H1 (cell line): ENCODE data around the gene GRIA4. TPM values are rescaled to one million over a fixed set of nuclear protein-coding genes. Genes with fewer than 3 reads are reported as not detected.

ENCODE experiments used
- CTCF ChIA-PET: fragments of 300-600 bp; sonication (Branson Sonifier 250); formaldehyde crosslinking; loops from one replicate; lab custom pipeline; 2021; ENCODE audit not compliant: partially characterized antibody; lab: Charles Lee
- POLR2A ChIA-PET: fragments of 300-600 bp; sonication (Branson Sonifier 250); formaldehyde crosslinking; loops from one replicate; lab custom pipeline; 2021; ENCODE audit warnings: inconsistent platforms; ENCODE audit not compliant: partially characterized antibody; lab: Charles Lee
- DNase-seq, 2 experiments: peaks; one replicate each; pipeline versions ENCODE4 v3.0.0 to v3.0.0-alpha.2; 2010 to 2022; ENCODE audit warnings: low spot score in 2 of 2, low read depth in 1 of 2, mixed read lengths in 1 of 2
- FAIRE-seq: peaks from 2 replicates; lab custom pipeline; 2011; peaks lifted over from hg19 to GRCh38; lab: Jason Lieb, UNC
- H2AFZ ChIP-seq: 2 replicates; pipeline ENCODE4 v1.8.1; 2012; ENCODE audit warnings: low read length, inconsistent platforms
- H2AK5ac ChIP-seq: 2 replicates; pipeline ENCODE4 v1.6.1; 2013; ENCODE audit warnings: low read depth, low read length
- H2BK120ac ChIP-seq: replicated peaks from 2 replicates; pipeline ENCODE3; 2013; ENCODE audit warnings: low read depth, low read length, inconsistent platforms
- H2BK12ac ChIP-seq: 2 replicates; pipeline ENCODE4 v1.6.1; 2013; ENCODE audit warnings: low read depth, low read length
- H2BK15ac ChIP-seq: 2 replicates; pipeline ENCODE4 v1.6.1; 2013; ENCODE audit warnings: low read length
- H2BK20ac ChIP-seq: 2 replicates; pipeline ENCODE4 v1.6.1; 2013; ENCODE audit warnings: low read length
- H2BK5ac ChIP-seq: 2 replicates; pipeline ENCODE4 v1.6.1; 2013; ENCODE audit warnings: low read depth, low read length
- H3K14ac ChIP-seq: 2 replicates; pipeline ENCODE4 v1.6.1; 2013; ENCODE audit warnings: inconsistent platforms; ENCODE audit not compliant: insufficient read length
- H3K18ac ChIP-seq: 2 replicates; pipeline ENCODE4 v1.6.1; 2013; ENCODE audit warnings: low read length; ENCODE audit errors: extremely low read depth
- H3K23ac ChIP-seq: 2 replicates; pipeline ENCODE4 v1.6.1; 2013; ENCODE audit warnings: inconsistent platforms; ENCODE audit not compliant: insufficient read length
- H3K23me2 ChIP-seq: 2 replicates; pipeline ENCODE4 v1.6.1; 2013; ENCODE audit warnings: low read depth, low read length
- H3K27ac ChIP-seq: 2 replicates; pipeline ENCODE4 v1.6.1; 2011; ENCODE audit warnings: low read depth, low read length, inconsistent platforms
- H3K27me3 ChIP-seq, 4 experiments: replicated peaks in 1 of 4; 1 replicate in 1 of 4; 2 replicates in 3 of 4; pipeline versions ENCODE4 v1.6.1 to v1.8.1; 2011 to 2013; ENCODE audit warnings: low read length in 3 of 4, mild to moderate bottlenecking in 3 of 4, inconsistent platforms in 2 of 4, mixed read lengths in 2 of 4, moderate library complexity in 1 of 4; ENCODE audit not compliant: control insufficient read depth in 3 of 4, insufficient read depth in 3 of 4; ENCODE audit errors: extremely low read depth in 1 of 4
- H3K36me3 ChIP-seq, 4 experiments: 2 replicates each; pipeline versions ENCODE4 v1.6.1 to v1.8.1; 2011 to 2013; ENCODE audit warnings: mild to moderate bottlenecking in 4 of 4, low read length in 3 of 4, moderate library complexity in 2 of 4, control low read depth in 1 of 4, inconsistent platforms in 1 of 4; ENCODE audit not compliant: insufficient read depth in 4 of 4, control insufficient read depth in 2 of 4
- H3K4ac ChIP-seq: replicated peaks from 2 replicates; pipeline ENCODE3; 2013; ENCODE audit warnings: low read length, low read depth, mixed read lengths, inconsistent platforms; ENCODE audit not compliant: insufficient read length
- H3K4me1 ChIP-seq, 4 experiments: replicated peaks in 1 of 4; 1 replicate in 1 of 4; 2 replicates in 3 of 4; pipeline versions ENCODE4 v1.6.1 to v1.8.1; 2011 to 2013; ENCODE audit warnings: low read length in 3 of 4, inconsistent platforms in 2 of 4, mixed read lengths in 1 of 4; ENCODE audit not compliant: insufficient read depth in 4 of 4, control insufficient read depth in 3 of 4
- H3K4me2 ChIP-seq, 2 experiments: 2 replicates each; pipeline versions ENCODE4 v1.6.1 to v1.8.1; 2011 to 2013; ENCODE audit warnings: low read depth in 2 of 2, low read length in 2 of 2, control low read depth in 1 of 2, inconsistent platforms in 1 of 2, mild to moderate bottlenecking in 1 of 2; ENCODE audit not compliant: insufficient read depth in 1 of 2
- H3K4me3 ChIP-seq, 4 experiments: fragments of 200-600, 300-600 bp in 1 of 4; sonication (generic), shearing (Covaris generic), sonication (Bioruptor Twin) in 1 of 4; 2 replicates each; pipeline versions ENCODE4 v1.5.1 to v1.8.1; 2011 to 2016; ENCODE audit warnings: low read length in 4 of 4, low read depth in 3 of 4, control low read depth in 2 of 4, inconsistent platforms in 2 of 4, mild to moderate bottlenecking in 2 of 4, mixed read lengths in 1 of 4, moderate library complexity in 1 of 4; ENCODE audit not compliant: insufficient read depth in 2 of 4; ENCODE audit errors: extremely low read depth in 1 of 4
- H3K56ac ChIP-seq: replicated peaks from 2 replicates; pipeline ENCODE3; 2013; ENCODE audit warnings: low read depth, mild to moderate bottlenecking, mixed read lengths, low read length, inconsistent platforms; ENCODE audit not compliant: insufficient read length
- H3K79me1 ChIP-seq: 2 replicates; pipeline ENCODE4 v1.6.1; 2013; ENCODE audit warnings: low read depth, low read length, control low read depth
- H3K79me2 ChIP-seq, 2 experiments: 2 replicates each; pipeline versions ENCODE4 v1.6.1 to v1.8.1; 2012 to 2013; ENCODE audit warnings: low read length in 2 of 2, mild to moderate bottlenecking in 2 of 2, inconsistent platforms in 1 of 2; ENCODE audit not compliant: insufficient read depth in 2 of 2, control insufficient read depth in 1 of 2
- H3K9ac ChIP-seq, 4 experiments: replicated peaks in 1 of 4; 1 replicate in 1 of 4; 2 replicates in 3 of 4; pipeline versions ENCODE4 v1.6.1 to v1.8.1; 2011 to 2013; ENCODE audit warnings: low read depth in 3 of 4, low read length in 3 of 4, control low read depth in 2 of 4, mild to moderate bottlenecking in 2 of 4, moderate library complexity in 2 of 4, inconsistent platforms in 1 of 4; ENCODE audit errors: extremely low read depth in 1 of 4
- H3K9me3 ChIP-seq, 2 experiments: 2 replicates each; pipeline versions ENCODE4 v1.6.1 to v1.8.1; 2012 to 2013; ENCODE audit warnings: mild to moderate bottlenecking in 2 of 2, moderate library complexity in 2 of 2, control low read depth in 1 of 2, inconsistent platforms in 1 of 2, low read depth in 1 of 2, low read length in 1 of 2, mixed read lengths in 1 of 2; ENCODE audit not compliant: insufficient read depth in 2 of 2
- H4K20me1 ChIP-seq, 2 experiments: replicated peaks in 1 of 2; 2 replicates each; pipeline versions ENCODE3 to v1.8.1; 2011 to 2013; ENCODE audit warnings: inconsistent platforms in 2 of 2, low read length in 2 of 2, mild to moderate bottlenecking in 1 of 2; ENCODE audit not compliant: insufficient read depth in 2 of 2, control insufficient read depth in 1 of 2
- H4K5ac ChIP-seq: 2 replicates; pipeline ENCODE4 v1.6.1; 2013; ENCODE audit warnings: low read length, low read depth, mixed read lengths, inconsistent platforms; ENCODE audit not compliant: insufficient read length
- H4K8ac ChIP-seq: 2 replicates; pipeline ENCODE4 v1.8.0; 2013; ENCODE audit warnings: mild to moderate bottlenecking, moderate library complexity, low read length, inconsistent platforms; ENCODE audit not compliant: insufficient read depth; ENCODE audit errors: extremely low read depth
- H4K91ac ChIP-seq: replicated peaks from 2 replicates; pipeline ENCODE3; 2013; ENCODE audit warnings: low read length, mixed read lengths, inconsistent platforms; ENCODE audit not compliant: insufficient read length
- BCL11A ChIP-seq, 2 experiments: IDR thresholded peaks; one replicate each; pipeline ENCODE4 v1.6.1; 2011; ENCODE audit warnings: low read depth in 2 of 2, low read length in 2 of 2, mild to moderate bottlenecking in 2 of 2
- CBX5 ChIP-seq: fragments of 300-800, 300-1000 bp; sonication (generic); IDR thresholded peaks from 2 replicates; pipeline ENCODE4 v1.7.1; 2016; ENCODE audit warnings: antibody characterized with exemption, low read length, low read depth
- FOSL1 ChIP-seq: IDR thresholded peaks from 2 replicates; pipeline ENCODE4 v1.6.1; 2011; ENCODE audit warnings: mild to moderate bottlenecking, low read depth, low read length, moderate library complexity; ENCODE audit not compliant: insufficient read depth
- POU5F1 ChIP-seq: IDR thresholded peaks from 2 replicates; pipeline ENCODE4 v1.6.1; 2011; ENCODE audit warnings: low read depth, mild to moderate bottlenecking, low read length, moderate library complexity
- WGBS, 2 experiments: shearing (Covaris generic) in 1 of 2; methylation state at CpG; one replicate each; pipeline versions ENCODE4 v1.1.6 to v1.1.7; 2013 to 2015; ENCODE audit warnings: low lambda C conversion rate in 2 of 2, mixed read lengths in 2 of 2, inconsistent platforms in 1 of 2, low coverage in 1 of 2, missing lambda C conversion rate in 1 of 2; ENCODE audit not compliant: insufficient replicate concordance in 2 of 2, insufficient coverage in 1 of 2, insufficient read length in 1 of 2; ENCODE audit errors: extremely low coverage in 1 of 2, missing lambda C conversion rate in 1 of 2; 5-methylcytosine and 5-hydroxymethylcytosine counted together
- polyA plus RNA-seq, 7 experiments: library from polyadenylated mRNA; depleted of rRNA in 3 of 7; stranded (reverse) in 5 of 7; unstranded in 2 of 7; fragments of >200 nt in 5 of 7; fragments of 200-250 nt in 2 of 7; gene quantifications; 1 replicate in 5 of 7; 2 replicates in 1 of 7; 4 replicates in 1 of 7; pipeline versions ENCODE4 v1.2.1 to v1.2.3, GENCODE V29; 2011 to 2013; ENCODE audit warnings: missing spikeins in 2 of 7, mixed read lengths in 2 of 7
- total RNA-seq: library from RNA; stranded (reverse); fragmentation: NEBNext Ultra II Directional; extraction: Animal tissue kit (Norgen Biotek cat#: 25700); gene quantifications from 2 replicates; pipeline ENCODE4 v1.2.1, GENCODE V29; 2021

The GRIA4 gene
- total and polyA plus RNA-seq, 2 of the 8 experiments (the other 6 are each of a cell fraction or from before 2014, with no cell fraction given), result 12.5 to 21.8 TPM

- Histone ChIP-seq H3K36me3 (no peaks in the 10 kb centered on the region), H2BK12ac (no peak overlapping the region), H3K18ac (no peak overlapping the region), H3K23ac (no peak overlapping the region), H2BK15ac (no peak overlapping the region), H2BK20ac (no peak overlapping the region), H3K14ac (no peak overlapping the region), H2AK5ac (no peak overlapping the region), H3K4me3 (no peak overlapping the region), H3K9me3 (no peaks in the 10 kb centered on the region), H3K56ac (no peak overlapping the region), H4K91ac (no peak overlapping the region), H3K79me2 (no peaks in the 10 kb centered on the region), H4K8ac (no peak overlapping the region), H2BK5ac (no peak overlapping the region), H3K4me2 (no peak overlapping the region), H2AFZ (no peak overlapping the region), H3K23me2 (no peaks in the 10 kb centered on the region), H3K9ac (no peak overlapping the region), H3K27ac (no peak overlapping the region), H3K27me3 (no peaks in the 10 kb centered on the region), H3K4ac (no peak overlapping the region), H3K4me1 (peaks cover 0 to 6% (median 1%) of the 10 kb centered on the region in 4 experiments; a peak in 3 of 7 replicates), H3K79me1 (no peaks in the 10 kb centered on the region), H4K20me1 (no peaks in the 10 kb centered on the region), H4K5ac (no peak overlapping the region), H2BK120ac (no peak overlapping the region)
- WGBS, 2 experiments, result 77% methylated on average over 1 of the region's 1 CpG; no CpG with 5 or more reads in 1 of the 2 experiments
- CTCF ChIA-PET, result no interaction called here
- FAIRE-seq, result no peak
- POLR2A ChIA-PET, result no interaction called here
- DNase-seq, result no peak
- TF ChIP-seq FOSL1, result no peak
- TF ChIP-seq POU5F1, result no peak
- TF ChIP-seq BCL11A (IDR thresholded peaks at IDR 0.05; ENCODE audit: low read depth in 2 of 2, low read length in 2 of 2), result no peak
- no peak for TF ChIP-seq CBX5
These were observed 144.4 kb downstream of the GRIA4 start for GRCh38 chr11:105754260-105754659.
